Pons (tissue), 1 donor: ENCODE measurements around the gene THRA.
A peak's percentile ranks its signal among the peaks of the same experiment; 100 is the strongest.

Experiments used
- DNase-seq: peaks from one replicate; pipeline ENCODE4 v3.0.0-alpha.2; 2016; ENCODE audit warnings: low spot score

Gene THRA

GRCh38 chr17:40062329-40063186 is at the start of gene THRA:
THRA (plus strand) TSS chr17:40062965; CDS start chr17:40074489, 11,524 bp downstream.
- DNase-seq = peak; percentile 48

- no peak for DNase-seq
These were observed 48.3 kb upstream of the THRA start for GRCh38 chr17:40014375-40014980.

GRCh38 chr17:40015005-40015997 is 47.5 kb upstream of the THRA start, which contains the start of gene CSF3:
CSF3 (plus strand) TSS chr17:40015440; CDS start chr17:40015475, 35 bp downstream.
- no peak for DNase-seq

GRCh38 chr17:40015998-40016985 is 46.5 kb upstream of the THRA start:
- DNase-seq = no peak

GRCh38 chr17:40017422-40018080 is 45.2 kb upstream of the THRA start:
- no peak for DNase-seq

GRCh38 chr17:40018211-40019121 is 44.3 kb upstream of the THRA start:
- no peak for DNase-seq

GRCh38 chr17:40019140-40019991 is 43.4 kb upstream of the THRA start:
- DNase-seq = no peak

GRCh38 chr17:40020146-40020545 is 42.6 kb upstream of the THRA start:
- no peak for DNase-seq

- no peak for DNase-seq
These were observed 41.3 kb upstream of the THRA start for GRCh38 chr17:40021451-40021971.

GRCh38 chr17:40022497-40022896 is 40.3 kb upstream of the THRA start:
- DNase-seq = no peak

- DNase-seq = no peak
These were observed 39.7 kb upstream of the THRA start for GRCh38 chr17:40022961-40023541.

- DNase-seq = no peak
These were observed 39.0 kb upstream of the THRA start for GRCh38 chr17:40023590-40024292.

- no peak for DNase-seq
These were observed 37.9 kb upstream of the THRA start for GRCh38 chr17:40024901-40025300.

GRCh38 chr17:40025559-40025958 is 37.2 kb upstream of the THRA start:
- no peak for DNase-seq

GRCh38 chr17:40025991-40026815 is 36.6 kb upstream of the THRA start:
- DNase-seq = no peak
